SK-N-SH (cell line): ENCODE measurements around the gene LRP1. TPM values are rescaled to one million over a fixed set of nuclear protein-coding genes. Genes with fewer than 3 reads are reported as not detected.

Experiments used
- CTCF ChIA-PET: fragments of 300-600, 350-600 bp; formaldehyde crosslinking; extraction: SDS; loops from one replicate; lab custom pipeline; 2021; lab: Yijun Ruan, JAX
- POLR2A ChIA-PET: fragments of 350-600 bp; sonication (Branson Sonifier 250); formaldehyde crosslinking; extraction: SDS; loops from one replicate; lab custom pipeline; 2020; ENCODE audit warnings: antibody characterized with exemption, inconsistent platforms; lab: Yijun Ruan, JAX
- DNase-seq: peaks from one replicate; pipeline ENCODE4 v3.0.0; 2012
- H2AFZ ChIP-seq: fragments of 200-600 bp; sonication (generic); 2 replicates; pipeline ENCODE4 v1.8.1; 2016; ENCODE audit warnings: antibody characterized with exemption, mild to moderate bottlenecking, low read depth
- H3F3A ChIP-seq: fragments of 200-600 bp; sonication (generic); replicated peaks from 2 replicates; pipeline ENCODE3; 2016; ENCODE audit warnings: antibody characterized with exemption, mild to moderate bottlenecking; ENCODE audit not compliant: insufficient read depth
- H3K27ac ChIP-seq, 2 experiments: fragments of 200-500 bp in 1 of 2; fragments of 200-600 bp in 1 of 2; sonication (Bioruptor generic) in 1 of 2; sonication (generic), shearing (Covaris generic) in 1 of 2; 2 replicates each; pipeline versions ENCODE4 v1.5.1 to v1.6.1; 2014 to 2016; ENCODE audit warnings: low read depth in 2 of 2, inconsistent platforms in 1 of 2, low read length in 1 of 2, mild to moderate bottlenecking in 1 of 2, mixed read lengths in 1 of 2
- H3K27me3 ChIP-seq: fragments of 200-600 bp; sonication (generic), shearing (Covaris generic); 2 replicates; pipeline ENCODE4 v1.6.1; 2016; ENCODE audit warnings: mixed run types; ENCODE audit not compliant: insufficient read depth
- H3K36me3 ChIP-seq, 2 experiments: fragments of 200-500 bp in 1 of 2; fragments of 200-600 bp in 1 of 2; sonication (Bioruptor generic) in 1 of 2; sonication (generic) in 1 of 2; replicated peaks in 1 of 2; 2 replicates each; pipeline versions ENCODE3 to v1.5.1; 2014 to 2016; ENCODE audit warnings: low read length in 1 of 2, mild to moderate bottlenecking in 1 of 2; ENCODE audit not compliant: insufficient read depth in 2 of 2, control insufficient read depth in 1 of 2
- H3K4me1 ChIP-seq, 2 experiments: fragments of 200-500 bp in 1 of 2; fragments of 200-600 bp in 1 of 2; sonication (Bioruptor generic) in 1 of 2; sonication (generic), shearing (Covaris generic) in 1 of 2; 2 replicates each; pipeline versions ENCODE4 v1.5.1 to v1.6.1; 2014 to 2016; ENCODE audit warnings: low read depth in 1 of 2, low read length in 1 of 2, mixed run types in 1 of 2; ENCODE audit not compliant: insufficient read depth in 2 of 2, control insufficient read depth in 1 of 2
- H3K4me2 ChIP-seq: fragments of 200-600 bp; sonication (generic), shearing (Covaris generic); 2 replicates; pipeline ENCODE4 v1.6.1; 2017; ENCODE audit warnings: mixed run types
- H3K4me3 ChIP-seq, 2 experiments: fragments of 200-500 bp in 1 of 2; fragments of 200-600 bp in 1 of 2; sonication (Bioruptor generic) in 1 of 2; sonication (generic), shearing (Covaris generic) in 1 of 2; 2 replicates each; pipeline versions ENCODE4 v1.5.1 to v1.8.1; 2014 to 2016; ENCODE audit warnings: low read depth in 2 of 2, inconsistent platforms in 1 of 2, low read length in 1 of 2, mild to moderate bottlenecking in 1 of 2, mixed read lengths in 1 of 2, moderate library complexity in 1 of 2
- H3K79me2 ChIP-seq: fragments of 200-600 bp; sonication (generic); 2 replicates; pipeline ENCODE4 v1.8.1; 2017; ENCODE audit warnings: mild to moderate bottlenecking; ENCODE audit not compliant: insufficient read depth
- H3K9ac ChIP-seq: fragments of 200-600 bp; sonication (generic); 2 replicates; pipeline ENCODE4 v1.6.1; 2017; ENCODE audit warnings: mixed run types
- H3K9me2 ChIP-seq: fragments of 200-600 bp; sonication (generic); 2 replicates; pipeline ENCODE4 v1.6.1; 2017; ENCODE audit warnings: mixed run types
- H3K9me3 ChIP-seq: fragments of 200-600 bp; sonication (generic); 2 replicates; pipeline ENCODE4 v1.6.1; 2017; ENCODE audit warnings: mixed run types, mild to moderate bottlenecking, moderate library complexity
- H4K20me1 ChIP-seq: fragments of 200-600 bp; sonication (generic); 2 replicates; pipeline ENCODE4 v1.6.1; 2017; ENCODE audit warnings: mild to moderate bottlenecking, mixed run types; ENCODE audit not compliant: insufficient read depth
- CHD2 ChIP-seq: fragments of 150-350 bp; IDR thresholded peaks from 2 replicates; pipeline ENCODE4 v1.6.1; 2018; ENCODE audit warnings: low read length; ENCODE audit not compliant: partially characterized antibody
- CTCF ChIP-seq: fragments of 200-600 bp; sonication (generic); IDR thresholded peaks from 2 replicates; pipeline ENCODE4 v1.6.1; 2017; ENCODE audit warnings: antibody characterized with exemption, mild to moderate bottlenecking, moderate library complexity
- ELF1 ChIP-seq: IDR thresholded peaks from 2 replicates; pipeline ENCODE4 v1.4.0; 2012
- GABPA ChIP-seq: IDR thresholded peaks from 2 replicates; pipeline ENCODE4 v1.4.0; 2012; ENCODE audit warnings: low read depth, mild to moderate bottlenecking
- MXI1 ChIP-seq: IDR thresholded peaks from 2 replicates; pipeline ENCODE4 v1.6.1; 2012; ENCODE audit warnings: mild to moderate bottlenecking, low read depth, low read length, improper control_type of control experiment
- POLR2AphosphoS5 ChIP-seq: IDR thresholded peaks from 2 replicates; pipeline ENCODE4 v1.6.1; 2012; ENCODE audit warnings: low read depth, low read length
- RAD21 ChIP-seq: IDR thresholded peaks from 2 replicates; pipeline ENCODE4 v1.6.1; 2012; ENCODE audit warnings: mild to moderate bottlenecking, low read length
- RFX5 ChIP-seq: IDR thresholded peaks from 2 replicates; pipeline ENCODE4 v1.6.1; 2012; ENCODE audit warnings: mild to moderate bottlenecking, improper control_type of control experiment, low read length
- SMC3 ChIP-seq: IDR thresholded peaks from 2 replicates; pipeline ENCODE4 v1.6.1; 2012; ENCODE audit warnings: low read depth, low read length, improper control_type of control experiment
- WGBS: methylation state at CpG from one replicate; pipeline ENCODE4 v1.1.6; 2017; ENCODE audit warnings: low lambda C conversion rate; 5-methylcytosine and 5-hydroxymethylcytosine counted together
- polyA plus RNA-seq, 3 experiments: library from polyadenylated mRNA; depleted of rRNA; stranded (reverse); fragments of >200 nt; gene quantifications; 2 replicates each; pipeline ENCODE4 v1.2.3, GENCODE V29; 2012
- TF ChIP-seq, protein P1 (sequence below): IDR thresholded peaks from 2 replicates; pipeline ENCODE4 v1.4.0; 2012; ENCODE audit warnings: low read depth

The LRP1 gene
- polyA plus RNA-seq, 1 of the 3 experiments (the other 2 are of a cell fraction) = 55.0 TPM

DNA sequence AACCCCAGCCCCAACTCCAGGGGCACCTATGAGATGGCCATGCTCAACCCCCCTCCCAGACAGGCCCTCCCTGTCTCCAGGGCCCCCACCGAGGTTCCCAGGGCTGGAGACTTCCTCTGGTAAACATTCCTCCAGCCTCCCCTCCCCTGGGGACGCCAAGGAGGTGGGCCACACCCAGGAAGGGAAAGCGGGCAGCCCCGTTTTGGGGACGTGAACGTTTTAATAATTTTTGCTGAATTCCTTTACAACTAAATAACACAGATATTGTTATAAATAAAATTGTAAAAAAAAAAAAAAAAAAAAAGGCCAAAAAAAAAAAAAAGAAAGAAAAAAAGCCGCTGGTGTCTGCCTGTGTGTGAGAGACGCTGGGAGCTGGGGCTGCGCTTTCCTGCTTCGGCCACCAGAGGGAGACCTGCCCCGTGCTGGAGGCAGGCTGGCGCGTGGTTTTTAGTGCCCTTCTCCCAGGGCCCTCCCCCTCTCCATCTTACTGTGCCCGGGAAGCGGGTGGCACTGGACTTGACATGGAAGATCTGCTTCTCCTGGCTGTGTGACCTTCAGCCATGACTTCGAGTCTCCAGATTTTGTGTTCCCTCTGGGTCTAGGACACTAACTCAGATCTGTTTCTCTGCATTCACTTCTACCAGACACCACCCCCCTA, 84.9 kb downstream of the LRP1 start:
- Histone ChIP-seq H4K20me1 (0 out of 2 replicates have a peak, but pooled peaks cover 6% of the 10 kb centered on the region), H3K4me3 (no peak overlapping the region; a peak in 1 of 4 replicates), H3K9me3 (no peaks in the 10 kb centered on the region), H3K4me1 (peaks cover 0 to 27% of the 10 kb centered on the region in 2 experiments; a peak in 1 of 4 replicates), H3K27me3 (peaks cover 14% of the 10 kb centered on the region), H3K9me2 (no peaks in the 10 kb centered on the region), H2AFZ (no peak overlapping the region), H3K79me2 (no peaks in the 10 kb centered on the region), H3K36me3 (peaks cover 0 to 22% of the 10 kb centered on the region in 2 experiments), H3K9ac (no peak overlapping the region), H3F3A (peaks cover 13% of the 10 kb centered on the region), H3K27ac (no peak overlapping the region), H3K4me2 (no peak overlapping the region)
- POLR2A ChIA-PET = interaction anchor here (0.6 kb wide), 2 partner anchors 16 to 28 kb away, joined by 3 to 4 read pairs; partner anchors contain the start of gene SHMT2
- CTCF ChIA-PET = interaction anchor here (0.5 to 15.9 kb wide), 40 partner anchors 11 to 652 kb away, joined by 3 to 937 read pairs (median 5); partner anchors contain the start of genes GLI1, INHBE, LRP1 and SHMT2
- DNase-seq = peak; percentile 96
- WGBS = 16% methylated on average over 14 of the region's 16 CpGs
- TF ChIP-seq MXI1 = peak; percentile 85
- TF ChIP-seq, protein P1, sequence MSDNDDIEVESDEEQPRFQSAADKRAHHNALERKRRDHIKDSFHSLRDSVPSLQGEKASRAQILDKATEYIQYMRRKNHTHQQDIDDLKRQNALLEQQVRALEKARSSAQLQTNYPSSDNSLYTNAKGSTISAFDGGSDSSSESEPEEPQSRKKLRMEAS = peak; percentile 94
- peak; percentile 81 for TF ChIP-seq RAD21
- peak; percentile 30 for TF ChIP-seq CHD2
- TF ChIP-seq CTCF = peak; percentile 92
- TF ChIP-seq SMC3 = peak; percentile 83
- TF ChIP-seq GABPA = no peak
- TF ChIP-seq POLR2AphosphoS5 = no peak

- CTCF ChIA-PET = interaction anchor here (0.6 to 15.9 kb wide), 48 partner anchors 12 to 551 kb away, joined by 3 to 937 read pairs (median 5); partner anchors contain the start of genes GLI1, INHBE, LRP1 and SHMT2
- H3K9me3 ChIP-seq = no peaks in the 10 kb centered on the region
- no peak overlapping the region for H3K9ac ChIP-seq
- POLR2A ChIA-PET = interaction anchor here (0.6 to 1.0 kb wide), 2 partner anchors 16 to 25 kb away, joined by 3 read pairs; partner anchors contain the start of gene SHMT2
- 0 out of 2 replicates have a peak, but pooled peaks cover 6% of the 10 kb centered on the region for H4K20me1 ChIP-seq
- TF ChIP-seq ELF1 (0 out of 2 replicates have a peak, but pooled peaks have one; percentile 11), RFX5 (no peak)
- no peak overlapping the region for H3K4me2 ChIP-seq
- peaks cover 13% of the 10 kb centered on the region for H3F3A ChIP-seq
- no peak overlapping the region for H2AFZ ChIP-seq
- H3K36me3 ChIP-seq = peaks cover 0 to 17% of the 10 kb centered on the region in 2 experiments
- no peak overlapping the region for H3K27ac ChIP-seq
- H3K9me2 ChIP-seq = no peaks in the 10 kb centered on the region
- H3K4me3 ChIP-seq = no peak overlapping the region
- H3K79me2 ChIP-seq = no peaks in the 10 kb centered on the region
- 78% methylated on average over 4 of the region's 4 CpGs for WGBS
- H3K27me3 ChIP-seq = peaks cover 20% of the 10 kb centered on the region
- peaks cover 0 to 27% of the 10 kb centered on the region in 2 experiments; a peak in 1 of 4 replicates for H3K4me1 ChIP-seq
- no peak for DNase-seq
Measured at GRCh38 chr12:57213763-57214397, 85.6 kb downstream of the LRP1 start.
